Stimulated activated naive CD8-positive, alpha-beta T cell treated with anti-CD3 and anti-CD28 coated beads, Interleukin-15, Interleukin-2, amounts not matched to agents 100 U/mL and 50 U/mL, for 24 hours (primary cell): ENCODE measurements around the gene SNAPC4.
A peak's percentile ranks its signal among the peaks of the same experiment; 100 is the strongest.

Source experiments
- ATAC-seq: fragments of 150-1000 bp; cut with Tn5 transposase; one replicate; pipeline ENCODE4 v1.10.0; 2021
- DNase-seq: peaks from one replicate; pipeline ENCODE4 v3.0.0; 2021

The SNAPC4 gene

GRCh38 chr9:136370037-136370436 lies 29.9 kb downstream of the SNAPC4 start:
- ATAC-seq (no peak), DNase-seq (no peak)

DNA sequence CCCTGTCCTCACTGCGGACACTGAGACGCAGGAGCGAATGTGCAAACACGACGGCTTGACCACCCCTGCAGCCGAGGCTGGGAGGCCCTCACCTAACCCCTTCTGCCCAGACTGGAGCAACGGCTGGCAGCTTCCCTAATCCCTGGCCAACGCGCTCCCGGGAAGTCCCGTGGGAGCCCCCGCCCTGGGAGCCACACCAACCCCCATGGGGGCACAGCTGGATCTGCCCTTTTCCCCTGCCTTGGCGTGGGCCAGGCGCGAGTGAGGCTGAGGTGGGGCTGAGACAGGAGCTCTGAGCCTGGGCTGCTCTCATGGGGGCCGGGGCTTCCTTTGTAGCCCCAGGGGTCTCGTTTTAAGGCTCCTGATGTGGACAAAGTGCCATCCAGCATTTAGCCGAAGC lies 31.8 kb downstream of the SNAPC4 start:
- no peak for DNase-seq
- ATAC-seq: no peak

- DNase-seq: no peak
Observed at GRCh38 chr9:136367296-136368145, 32.4 kb downstream of the SNAPC4 start.

DNA sequence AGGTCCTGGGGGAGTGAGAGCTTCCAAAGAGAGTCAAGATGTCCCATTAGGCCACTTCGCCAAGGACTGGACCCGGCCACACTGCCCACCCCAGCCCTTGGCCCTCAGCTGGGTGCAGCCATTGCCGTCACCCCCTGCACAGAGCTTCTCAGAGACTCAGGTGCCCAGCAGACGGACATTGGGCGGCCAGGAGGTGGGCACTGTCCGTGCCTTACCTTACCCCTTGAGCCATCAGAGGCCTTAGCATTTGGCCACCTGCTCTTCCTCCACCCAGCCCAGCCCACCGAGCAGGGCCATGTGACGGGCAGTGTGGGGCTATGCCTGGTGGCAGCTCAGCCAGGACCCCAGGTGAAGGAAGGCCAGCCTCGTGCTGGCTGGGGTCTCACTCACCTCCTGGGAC lies 33.1 kb downstream of the SNAPC4 start:
- ATAC-seq: no peak
- no peak for DNase-seq

More at GRCh38 chr9:136367296-136368145, 32.4 kb downstream of the SNAPC4 start:
- no peak for ATAC-seq

DNA sequence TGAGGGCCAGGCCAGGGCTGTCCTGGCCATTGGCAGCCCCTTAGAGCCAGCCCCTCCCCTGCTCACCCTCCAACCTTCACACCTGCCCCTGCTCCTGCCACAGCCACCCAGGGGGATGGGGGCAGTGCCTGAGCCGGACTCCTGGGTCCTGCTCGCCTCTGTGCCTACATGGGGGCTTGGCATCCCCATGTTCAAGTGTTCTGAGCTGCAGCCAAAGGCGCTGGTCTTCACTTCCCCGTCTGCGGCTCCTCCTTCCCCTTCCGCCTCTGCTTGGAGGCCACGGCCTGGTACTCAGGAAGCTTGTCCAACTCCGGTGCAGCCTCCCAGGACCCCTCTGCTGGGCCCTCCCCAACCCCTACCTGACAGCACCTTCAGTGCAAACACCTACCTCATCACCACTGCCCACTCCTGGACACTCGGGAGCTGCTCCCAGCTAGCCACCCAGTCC lies 34.2 kb downstream of the SNAPC4 start:
- ATAC-seq (no peak), DNase-seq (no peak)

GRCh38 chr9:136364942-136365774 lies 34.8 kb downstream of the SNAPC4 start:
- no peak for ATAC-seq
- no peak for DNase-seq

GRCh38 chr9:136363949-136364748 lies 35.8 kb downstream of the SNAPC4 start:
- ATAC-seq: no peak
- DNase-seq: peak; percentile 19

DNA sequence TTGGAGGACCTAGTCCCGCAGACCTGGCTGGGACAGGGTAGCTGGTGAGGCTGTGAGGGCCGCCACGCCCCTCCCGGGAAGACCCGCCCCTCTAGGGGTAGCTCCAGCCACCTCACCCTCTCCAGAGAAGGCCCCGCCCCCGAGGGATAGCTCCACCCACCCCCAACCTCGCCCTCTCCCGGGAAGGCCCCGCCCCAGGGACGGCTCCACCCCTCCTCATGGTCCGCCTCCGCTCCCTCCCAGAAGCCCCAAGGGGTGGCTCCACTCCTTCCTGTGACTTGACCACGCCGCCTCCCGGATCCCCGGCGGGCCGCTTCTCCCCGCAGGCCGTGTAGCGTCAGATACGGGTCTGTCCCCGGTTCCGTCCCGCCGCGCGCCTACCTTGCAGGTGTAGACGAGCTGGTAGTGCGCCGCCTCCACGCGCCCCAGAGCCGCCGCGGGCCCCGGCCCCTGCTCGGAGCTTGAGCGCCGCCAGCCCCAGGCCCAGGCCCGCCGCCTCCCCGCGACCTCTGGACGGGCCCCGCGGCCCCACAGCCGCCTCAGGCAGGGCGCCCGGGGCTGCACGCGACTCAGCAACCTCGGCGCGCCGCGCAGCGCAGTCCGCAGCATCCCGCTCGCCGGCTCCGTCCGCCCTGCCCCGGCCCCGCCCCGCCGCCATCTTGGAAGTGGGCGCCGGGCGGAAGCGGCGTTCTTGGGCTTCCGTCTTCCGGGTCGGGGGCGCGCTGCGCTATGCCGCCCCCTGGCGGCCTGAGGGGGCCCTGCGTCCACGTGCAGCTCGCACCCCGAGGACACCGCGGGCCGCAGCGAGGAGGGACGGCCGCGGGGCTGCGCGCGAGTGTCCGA lies 36.6 kb downstream of the SNAPC4 start, which contains the start of gene DNLZ:
Gene DNLZ (minus strand): TSS at position 639 of the 843 bp plus-strand sequence. CDS start 30 bp downstream, at position 609.
- DNase-seq (peak; percentile 99), ATAC-seq (peak; percentile 90)

GRCh38 chr9:136362450-136362784 lies 37.6 kb downstream of the SNAPC4 start:
- ATAC-seq: no peak

GRCh38 chr9:136361754-136362449 lies 38.1 kb downstream of the SNAPC4 start:
- no peak for ATAC-seq
- no peak for DNase-seq

More at GRCh38 chr9:136362450-136362784, 37.6 kb downstream of the SNAPC4 start:
- DNase-seq: no peak

DNA sequence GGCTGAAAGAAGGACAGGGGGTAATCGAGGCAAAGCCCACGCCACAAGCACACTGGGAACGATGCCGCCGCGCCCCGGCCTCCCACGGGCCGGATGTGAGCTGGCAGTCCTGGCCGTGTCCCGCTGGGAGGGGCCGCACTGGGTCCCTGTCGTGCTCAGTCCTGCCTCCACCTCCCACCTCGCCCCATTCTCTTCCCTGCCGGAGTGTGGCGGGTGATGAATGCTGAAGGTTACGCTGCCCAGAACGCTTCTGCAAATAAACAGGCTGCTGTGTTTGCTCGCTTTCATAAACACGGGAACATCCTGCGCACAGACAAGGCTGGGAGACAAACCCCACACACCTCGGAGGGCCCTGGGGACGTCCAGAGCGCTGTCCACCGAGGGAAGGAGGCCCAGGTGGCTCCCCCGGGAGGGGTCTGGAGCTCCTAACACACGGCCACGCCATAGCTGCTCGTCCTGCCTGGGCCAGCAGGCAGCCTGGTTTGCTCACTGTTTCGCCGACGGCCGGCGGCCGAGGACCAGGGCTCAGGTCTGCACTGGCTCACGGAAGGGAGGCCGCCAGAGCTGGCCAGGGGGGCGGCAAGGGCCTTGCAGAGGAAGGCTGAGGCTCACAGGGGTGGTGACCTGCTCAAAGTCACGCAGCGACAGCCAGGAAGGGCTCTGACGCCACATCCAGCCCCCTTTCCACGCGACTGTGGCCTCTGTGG lies 38.8 kb downstream of the SNAPC4 start:
- ATAC-seq (no peak), DNase-seq (no peak)

DNA sequence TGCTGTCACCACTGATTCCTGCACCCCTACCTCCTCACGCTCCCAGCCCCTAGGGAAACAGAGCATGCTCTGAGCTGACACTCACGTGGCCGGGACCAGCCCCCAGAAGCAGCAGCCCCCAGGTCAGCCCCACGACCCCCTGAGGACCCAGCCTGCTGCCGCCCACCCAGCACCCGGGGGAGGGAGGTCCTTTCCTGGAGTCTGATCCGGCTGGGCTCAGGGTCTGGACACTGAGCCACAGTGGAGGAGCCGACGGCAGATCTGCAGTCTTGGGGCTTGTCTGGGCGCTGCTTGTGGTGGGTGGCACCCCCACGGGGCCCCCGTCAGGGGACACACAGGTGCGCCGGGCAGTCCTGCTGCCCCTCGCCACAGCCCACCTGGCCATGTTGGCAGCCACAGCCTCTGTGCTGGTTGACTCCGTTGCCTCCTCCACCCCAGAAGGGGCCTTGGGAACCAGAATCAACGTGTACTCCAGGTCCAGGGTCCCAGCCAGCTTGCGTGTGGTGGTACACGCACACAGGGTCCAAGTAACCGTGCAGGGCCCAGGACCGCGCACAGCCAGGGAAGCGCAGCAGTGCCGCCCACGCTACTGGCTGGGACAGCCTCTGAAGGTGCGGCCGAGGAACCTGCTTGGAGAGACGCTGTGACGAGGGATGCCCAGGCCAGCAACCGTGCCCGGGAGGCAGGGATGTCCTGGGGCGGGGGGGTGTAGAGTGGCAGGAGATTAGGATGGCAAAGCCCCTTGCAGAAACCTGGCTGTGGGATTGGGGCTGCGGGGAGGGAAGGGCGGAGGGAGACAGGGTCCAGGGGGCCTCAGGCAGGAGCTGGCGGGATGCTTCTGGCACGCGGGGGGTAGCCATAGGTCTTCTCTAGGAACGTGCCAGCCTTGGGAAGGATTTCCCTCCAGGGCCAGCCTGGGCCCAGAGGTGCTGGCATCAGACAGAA lies 39.9 kb downstream of the SNAPC4 start:
- no peak for DNase-seq
- no peak for ATAC-seq

DNA sequence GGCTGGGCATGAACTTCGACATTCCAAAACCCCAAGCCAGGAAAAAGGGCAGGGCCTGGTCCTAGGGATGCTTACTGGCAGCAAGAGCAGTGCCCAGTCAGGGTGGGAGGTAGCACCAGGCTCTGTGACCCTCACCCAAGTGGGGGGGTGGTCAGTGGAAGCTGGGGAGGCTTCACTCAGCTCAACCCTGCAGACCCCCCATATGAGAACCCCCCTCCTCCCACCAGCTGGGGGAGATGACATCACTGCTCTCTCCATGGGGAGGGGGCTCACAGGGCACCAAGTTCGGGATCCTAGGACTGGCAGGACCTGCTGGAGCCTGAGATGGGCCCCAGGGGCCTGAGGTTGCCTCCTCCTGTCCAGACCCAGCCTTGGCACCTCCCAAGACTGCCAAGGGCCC lies 41.1 kb downstream of the SNAPC4 start:
- ATAC-seq: no peak
- DNase-seq: no peak

DNA sequence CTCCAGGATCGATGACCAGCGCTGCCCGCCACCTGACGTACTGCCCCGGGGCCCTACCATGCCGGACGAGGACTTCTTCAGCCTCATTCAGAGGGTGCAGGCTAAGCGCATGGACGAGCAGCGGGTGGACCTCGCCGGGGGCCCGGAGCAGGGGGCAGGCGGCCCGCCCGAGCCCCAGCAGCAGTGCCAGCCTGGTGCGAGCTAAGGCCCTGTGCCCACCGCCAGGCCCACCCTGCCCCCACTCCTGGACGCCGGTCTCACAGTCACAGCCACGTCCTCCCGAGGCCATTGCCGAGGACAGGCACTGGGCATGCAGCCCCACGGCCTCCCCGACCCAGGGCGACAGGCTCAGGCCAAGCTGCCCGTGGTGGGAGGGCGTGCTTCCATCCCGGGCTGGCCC lies 42.0 kb downstream of the SNAPC4 start:
- ATAC-seq (no peak), DNase-seq (no peak)

DNA sequence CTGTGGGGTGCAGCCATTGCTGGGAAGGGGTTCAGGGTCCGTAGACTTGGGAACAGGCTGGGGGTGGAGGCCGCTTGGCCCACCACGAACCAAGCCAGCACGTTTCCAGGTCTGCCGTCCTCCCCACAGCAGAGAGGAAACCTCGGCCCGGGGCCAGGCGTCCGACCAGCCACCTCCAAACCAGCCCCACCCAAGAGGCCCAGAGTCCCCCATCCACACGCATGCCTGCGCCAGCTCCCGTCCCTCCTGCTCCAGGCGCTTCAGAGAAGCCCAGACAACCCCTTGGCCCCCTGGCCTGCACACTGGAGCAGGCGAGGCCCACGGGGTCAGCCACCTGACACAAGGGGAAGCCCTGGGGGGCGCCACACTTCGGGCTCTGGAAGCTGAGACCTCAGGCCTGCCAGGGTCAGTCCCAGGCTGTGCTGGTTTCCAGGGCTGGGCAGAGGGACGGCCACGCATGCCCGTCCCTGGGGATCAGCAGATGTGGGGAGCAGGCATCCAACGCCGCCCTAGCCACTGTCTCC lies 42.7 kb downstream of the SNAPC4 start:
- no peak for DNase-seq

GRCh38 chr9:136355616-136356557 lies 44.1 kb downstream of the SNAPC4 start:
- ATAC-seq (no peak), DNase-seq (no peak)

More for the DNA sequence above, 42.7 kb downstream of the SNAPC4 start:
- ATAC-seq: no peak

GRCh38 chr9:136354592-136355085 lies 45.3 kb downstream of the SNAPC4 start:
- ATAC-seq (no peak), DNase-seq (no peak)
